Calu3 (cell line): ENCODE measurements around the gene MUC15. TPM values are rescaled to one million over a fixed set of nuclear protein-coding genes. Genes with fewer than 3 reads are reported as not detected.

ENCODE experiments used
- BruUV-seq: library from RNA; stranded (reverse); fragments of 400-500 nt; replicated peaks from 2 replicates; lab custom pipeline; 2021; lab: Mats Ljungman, UMichigan
- CTCF ChIA-PET: fragments of 300-600 bp; sonication (Branson Sonifier 250); formaldehyde crosslinking; loops from one replicate; lab custom pipeline; 2022; ENCODE audit warnings: antibody characterized with exemption; lab: Charles Lee
- DNase-seq: peaks from one replicate; pipeline ENCODE4 v3.0.0; 2022
- H3K27ac Mint-ChIP-seq: one replicate; pipeline ENCODE4 v1.8.0; 2022; ENCODE audit warnings: mixed read lengths; ENCODE audit not compliant: unreplicated experiment
- H3K27me3 Mint-ChIP-seq: one replicate; pipeline ENCODE4 v1.8.0; 2022; ENCODE audit warnings: mixed read lengths; ENCODE audit not compliant: unreplicated experiment
- H3K36me3 Mint-ChIP-seq: one replicate; pipeline ENCODE4 v1.8.0; 2022; ENCODE audit warnings: mild to moderate bottlenecking, moderate library complexity, mixed read lengths; ENCODE audit not compliant: insufficient read depth, unreplicated experiment
- H3K4me1 Mint-ChIP-seq: one replicate; pipeline ENCODE4 v1.8.0; 2022; ENCODE audit warnings: mild to moderate bottlenecking, low read depth, mixed read lengths; ENCODE audit not compliant: unreplicated experiment
- H3K4me3 Mint-ChIP-seq: one replicate; pipeline ENCODE4 v1.8.0; 2022; ENCODE audit warnings: mild to moderate bottlenecking, low read depth, moderate library complexity, mixed read lengths; ENCODE audit not compliant: unreplicated experiment
- H3K9me3 Mint-ChIP-seq: one replicate; pipeline ENCODE4 v1.8.0; 2022; ENCODE audit warnings: low read depth, mixed read lengths; ENCODE audit not compliant: unreplicated experiment
- intact Hi-C: fragments of 100-400 bp; cut with micrococcal nuclease; formaldehyde crosslinking; loops from one replicate; pipeline ENCODE4 v1.10.0; 2022; ENCODE audit not compliant: unreplicated experiment
- total RNA-seq: library from RNA; stranded (reverse); gene quantifications from 2 replicates; pipeline ENCODE4 v1.2.3, GENCODE V29; 2022
- TF ChIP-seq, protein P1 (sequence below): fragments of 200-600 bp; IDR thresholded peaks from one replicate; pipeline ENCODE4 v1.8.0; 2022; ENCODE audit warnings: antibody characterized with exemption; ENCODE audit not compliant: unreplicated experiment

The MUC15 gene
- total RNA-seq, 1 experiment from 2014 or later = not detected

DNA sequence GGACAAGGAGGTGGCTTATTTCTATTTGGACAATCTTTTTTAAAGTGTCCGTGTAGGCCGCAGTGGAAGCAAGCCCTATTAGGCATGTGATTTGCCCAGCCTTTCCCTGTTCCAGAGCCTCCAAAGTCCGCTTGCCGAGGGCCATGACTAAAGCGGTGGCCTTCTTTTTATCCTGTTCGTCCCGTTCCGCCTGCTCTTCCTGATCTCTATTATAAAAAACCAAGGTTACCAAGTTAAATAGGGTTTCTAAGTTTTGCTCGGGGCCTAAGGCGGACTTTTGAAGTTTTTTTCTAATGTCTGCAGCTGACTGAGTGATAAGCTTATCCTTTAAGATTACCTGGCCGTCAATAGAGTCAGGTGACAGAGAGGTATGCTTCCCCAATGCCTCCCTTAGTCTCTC lies 21.6 kb upstream of the MUC15 start:
- Mint-ChIP-seq H3K36me3 (no peaks in the 10 kb centered on the region), H3K27ac (no peak overlapping the region), H3K4me3 (no peak overlapping the region), H3K4me1 (no peaks in the 10 kb centered on the region), H3K27me3 (no peaks in the 10 kb centered on the region), H3K9me3 (peaks cover 5% of the 10 kb centered on the region)
- BruUV-seq = no TSS peak
- CTCF ChIA-PET = no interaction called here
- DNase-seq = no peak
- TF ChIP-seq, protein P1, sequence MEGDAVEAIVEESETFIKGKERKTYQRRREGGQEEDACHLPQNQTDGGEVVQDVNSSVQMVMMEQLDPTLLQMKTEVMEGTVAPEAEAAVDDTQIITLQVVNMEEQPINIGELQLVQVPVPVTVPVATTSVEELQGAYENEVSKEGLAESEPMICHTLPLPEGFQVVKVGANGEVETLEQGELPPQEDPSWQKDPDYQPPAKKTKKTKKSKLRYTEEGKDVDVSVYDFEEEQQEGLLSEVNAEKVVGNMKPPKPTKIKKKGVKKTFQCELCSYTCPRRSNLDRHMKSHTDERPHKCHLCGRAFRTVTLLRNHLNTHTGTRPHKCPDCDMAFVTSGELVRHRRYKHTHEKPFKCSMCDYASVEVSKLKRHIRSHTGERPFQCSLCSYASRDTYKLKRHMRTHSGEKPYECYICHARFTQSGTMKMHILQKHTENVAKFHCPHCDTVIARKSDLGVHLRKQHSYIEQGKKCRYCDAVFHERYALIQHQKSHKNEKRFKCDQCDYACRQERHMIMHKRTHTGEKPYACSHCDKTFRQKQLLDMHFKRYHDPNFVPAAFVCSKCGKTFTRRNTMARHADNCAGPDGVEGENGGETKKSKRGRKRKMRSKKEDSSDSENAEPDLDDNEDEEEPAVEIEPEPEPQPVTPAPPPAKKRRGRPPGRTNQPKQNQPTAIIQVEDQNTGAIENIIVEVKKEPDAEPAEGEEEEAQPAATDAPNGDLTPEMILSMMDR = no peak
- intact Hi-C loops = no loop called here

DNA sequence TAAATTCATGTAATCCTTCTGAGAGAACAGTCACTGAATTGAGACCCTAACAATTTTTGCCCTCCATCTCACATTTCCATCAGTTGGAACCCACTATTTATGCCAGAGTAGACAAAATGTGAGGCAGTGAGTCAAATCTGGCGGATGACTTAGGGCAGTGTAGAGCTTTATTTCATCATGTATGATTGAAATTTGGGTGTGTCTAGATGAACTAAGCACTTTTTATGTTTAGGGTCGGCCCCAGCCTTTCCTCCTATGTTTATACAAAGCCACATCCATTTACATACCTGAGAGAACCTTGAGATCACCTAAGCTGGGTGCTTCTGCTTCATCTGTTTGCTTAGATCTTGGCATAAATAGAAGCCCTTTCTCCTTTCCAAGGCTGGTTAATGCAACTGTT lies 15.0 kb upstream of the MUC15 start:
- no peak overlapping the region for H3K4me3 Mint-ChIP-seq
- H3K9me3 Mint-ChIP-seq = peaks cover 5% of the 10 kb centered on the region
- no peaks in the 10 kb centered on the region for H3K27me3 Mint-ChIP-seq
- TF ChIP-seq, protein P1 = no peak
- no peak overlapping the region for H3K27ac Mint-ChIP-seq
- H3K4me1 Mint-ChIP-seq = peaks cover 29% of the 10 kb centered on the region
- no TSS peak for BruUV-seq
- peaks cover 6% of the 10 kb centered on the region for H3K36me3 Mint-ChIP-seq
- intact Hi-C loops = no loop called here
- CTCF ChIA-PET = no interaction called here
- no peak for DNase-seq

DNA sequence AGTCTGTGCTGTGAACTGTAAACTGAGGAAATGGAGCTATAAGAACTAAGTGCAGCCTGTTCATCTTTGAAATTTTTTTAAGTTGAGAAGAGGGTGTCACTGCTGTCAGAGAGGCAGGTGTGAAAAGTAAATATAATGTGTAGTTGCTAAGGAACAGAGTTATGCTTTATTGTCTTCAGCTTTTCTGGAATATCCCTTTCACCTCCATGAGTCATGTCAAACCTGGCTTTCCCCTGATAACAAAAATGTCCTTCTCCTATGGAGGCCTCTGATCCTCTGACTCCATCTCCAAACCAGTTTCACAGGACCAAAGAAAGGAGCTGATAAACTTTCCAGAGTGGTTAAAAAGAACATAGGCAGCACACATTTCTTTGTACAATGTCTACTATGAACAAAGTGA lies 12.8 kb upstream of the MUC15 start:
- TF ChIP-seq, protein P1 = no peak
- Mint-ChIP-seq H3K4me1 (peaks cover 29% of the 10 kb centered on the region), H3K9me3 (peaks cover 2% of the 10 kb centered on the region), H3K4me3 (no peak overlapping the region), H3K36me3 (peaks cover 6% of the 10 kb centered on the region), H3K27me3 (no peaks in the 10 kb centered on the region), H3K27ac (peak overlapping the region; percentile 8)
- intact Hi-C loops = loop anchor here (2.0 kb wide), 1 partner anchor 64 kb away; no protein-coding TSS in a partner anchor
- DNase-seq = peak; percentile 11
- BruUV-seq = no TSS peak
- CTCF ChIA-PET = interaction anchor here (0.8 to 1.6 kb wide), 2 partner anchors 25 to 28 kb away, joined by 3 to 5 read pairs; no protein-coding TSS in a partner anchor

DNA sequence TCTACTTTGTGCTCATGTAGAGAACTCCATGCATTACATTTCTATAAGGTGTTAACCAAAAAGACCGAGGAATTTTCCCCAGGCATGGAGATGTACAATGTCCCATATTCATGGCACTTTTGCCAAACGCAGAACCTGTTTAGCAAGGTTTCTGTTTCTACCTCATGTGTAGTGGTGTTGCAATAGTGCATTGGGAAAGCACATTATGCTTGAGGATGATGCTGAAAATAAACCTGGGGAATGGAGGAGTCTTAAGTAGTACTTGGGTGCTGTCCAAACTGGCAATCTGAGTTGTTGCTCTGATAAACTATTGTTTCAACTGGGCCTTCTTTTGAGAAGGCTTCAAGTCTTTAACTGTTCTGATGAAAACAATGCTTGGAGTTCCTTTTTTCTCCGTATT lies 11.5 kb upstream of the MUC15 start:
- intact Hi-C loops = no loop called here
- peak overlapping the region; percentile 61 for H3K27ac Mint-ChIP-seq
- no peak overlapping the region for H3K4me3 Mint-ChIP-seq

More for the DNA sequence above, 11.5 kb upstream of the MUC15 start:
- no TSS peak for BruUV-seq
- Mint-ChIP-seq H3K27me3 (no peaks in the 10 kb centered on the region), H3K9me3 (no peaks in the 10 kb centered on the region), H3K36me3 (peaks cover 6% of the 10 kb centered on the region), H3K4me1 (peaks cover 29% of the 10 kb centered on the region)
- DNase-seq = peak; percentile 68
- TF ChIP-seq, protein P1 = no peak
- CTCF ChIA-PET = interaction anchor here (1.6 kb wide), 1 partner anchor 26 kb away, joined by 3 read pairs; no protein-coding TSS in a partner anchor
